ENCODE data around the gene ZBTB16.
A peak's percentile ranks its signal among the peaks of the same experiment; 100 is the strongest.

- TF ChIP-seq ZSCAN23 (tag by site-specific recombination; IDR thresholded peaks at IDR 0.05) = no peak
- TF ChIP-seq CTCF (tag by site-specific recombination; IDR thresholded peaks at IDR 0.05) = no peak; the same call in 1 of the 2 replicates
- no peak for TF ChIP-seq ZBTB17 (tag by site-specific recombination; IDR thresholded peaks at IDR 0.05)
- 0 out of 2 replicates have a peak, but pooled peaks have one; percentile 17 for TF ChIP-seq ZBTB20 (tag by site-specific recombination; IDR thresholded peaks at IDR 0.05)
- no peak for TF ChIP-seq ZSCAN5A (tag by site-specific recombination; IDR thresholded peaks at IDR 0.05)
- TF ChIP-seq ZNF785 (tag by site-specific recombination; IDR thresholded peaks at IDR 0.05) = no peak
- no peak for TF ChIP-seq ZNF362 (tag by site-specific recombination; IDR thresholded peaks at IDR 0.05)
- TF ChIP-seq ZNF600 (tag by site-specific recombination; IDR thresholded peaks at IDR 0.05) = no peak
- no peak for TF ChIP-seq ZFP37 (tag by site-specific recombination; IDR thresholded peaks at IDR 0.05)
- TF ChIP-seq RBAK (tag by site-specific recombination; IDR thresholded peaks at IDR 0.05) = no peak
- TF ChIP-seq ELK4 (IDR thresholded peaks at IDR 0.05; ENCODE audit: borderline replicate concordance, low read depth, low read length) = no peak
- TF ChIP-seq KLF7 (tag by site-specific recombination; IDR thresholded peaks at IDR 0.05; ENCODE audit: borderline replicate concordance) = no peak
- no peak for TF ChIP-seq ZNF639 (tag by site-specific recombination; IDR thresholded peaks at IDR 0.05)
Observed at GRCh38 chr11:114059984-114060391, 477 bp downstream of the ZBTB16 start.

Data from HEK293 (cell line).